Vagina (tissue), 2 donors: ENCODE data around the gene CFAP299.
"Not testable (repeated sequence)": the region's sequence is repeated elsewhere in the genome, so short reads cannot be mapped to it uniquely, and the experiment has no call there.

ENCODE experiments used
- POLR2A ChIP-seq, 2 donors: fragments of 450-650 bp; IDR thresholded peaks; one replicate each; pipeline ENCODE4 v1.6.1; 2017; ENCODE audit warnings: antibody characterized with exemption in 2 of 2, mild to moderate bottlenecking in 2 of 2, moderate library complexity in 2 of 2
- POLR2AphosphoS5 ChIP-seq, 2 donors: sonication (generic); formaldehyde crosslinking; IDR thresholded peaks; one replicate each; pipeline ENCODE4 v1.9.0; 2017; ENCODE audit warnings: antibody characterized with exemption in 2 of 2, mild to moderate bottlenecking in 2 of 2, low read depth in 1 of 2; ENCODE audit not compliant: insufficient read depth in 1 of 2
- TF ChIP-seq, protein P1 (sequence below), 3 experiments: fragments of 450-650 bp in 2 of 3; fragments of 200-600 bp in 1 of 3; sonication (generic) in 1 of 3; IDR thresholded peaks; one replicate each; pipeline ENCODE4 v1.5.1; 2017 to 2019; ENCODE audit warnings: antibody characterized with exemption in 3 of 3, mild to moderate bottlenecking in 2 of 3, moderate library complexity in 2 of 3

DNA sequence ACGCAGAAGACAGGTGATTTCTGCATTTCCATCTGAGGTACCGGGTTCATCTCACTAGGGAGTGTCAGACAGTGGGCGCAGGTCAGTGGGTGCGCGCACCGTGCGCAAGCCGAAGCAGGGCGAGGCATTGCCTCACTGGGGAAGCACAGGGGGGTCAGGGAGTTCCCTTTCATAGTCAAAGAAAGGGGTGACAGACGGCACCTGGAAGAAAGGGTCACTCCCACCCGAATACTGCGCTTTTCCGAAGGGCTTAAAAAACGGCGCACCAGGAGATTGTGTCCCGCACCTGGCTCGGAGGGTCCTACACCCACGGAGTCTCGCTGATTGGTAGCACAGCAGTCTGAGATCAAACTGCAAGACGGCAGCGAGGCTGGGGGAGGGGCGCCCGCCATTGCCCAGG lies 352.2 kb downstream of the CFAP299 start:
- TF ChIP-seq, protein P1, sequence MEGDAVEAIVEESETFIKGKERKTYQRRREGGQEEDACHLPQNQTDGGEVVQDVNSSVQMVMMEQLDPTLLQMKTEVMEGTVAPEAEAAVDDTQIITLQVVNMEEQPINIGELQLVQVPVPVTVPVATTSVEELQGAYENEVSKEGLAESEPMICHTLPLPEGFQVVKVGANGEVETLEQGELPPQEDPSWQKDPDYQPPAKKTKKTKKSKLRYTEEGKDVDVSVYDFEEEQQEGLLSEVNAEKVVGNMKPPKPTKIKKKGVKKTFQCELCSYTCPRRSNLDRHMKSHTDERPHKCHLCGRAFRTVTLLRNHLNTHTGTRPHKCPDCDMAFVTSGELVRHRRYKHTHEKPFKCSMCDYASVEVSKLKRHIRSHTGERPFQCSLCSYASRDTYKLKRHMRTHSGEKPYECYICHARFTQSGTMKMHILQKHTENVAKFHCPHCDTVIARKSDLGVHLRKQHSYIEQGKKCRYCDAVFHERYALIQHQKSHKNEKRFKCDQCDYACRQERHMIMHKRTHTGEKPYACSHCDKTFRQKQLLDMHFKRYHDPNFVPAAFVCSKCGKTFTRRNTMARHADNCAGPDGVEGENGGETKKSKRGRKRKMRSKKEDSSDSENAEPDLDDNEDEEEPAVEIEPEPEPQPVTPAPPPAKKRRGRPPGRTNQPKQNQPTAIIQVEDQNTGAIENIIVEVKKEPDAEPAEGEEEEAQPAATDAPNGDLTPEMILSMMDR (IDR thresholded peaks at IDR 0.05) = not testable (repeated sequence)
- not testable (repeated sequence) for TF ChIP-seq POLR2A (IDR thresholded peaks at IDR 0.05); POLR2AphosphoS5 (IDR thresholded peaks at IDR 0.05; ENCODE audit: insufficient read depth in 1 of 2, low read depth in 1 of 2)
